DND-41 (cell line): ENCODE measurements around the gene CCDC85A.

ENCODE experiments used
- ATAC-seq: fragments of 200-7000 bp; cut with Tn5 transposase; 3 replicates; pipeline ENCODE4 v1.9.1; 2021; ENCODE audit warnings: low read depth; ENCODE audit not compliant: insufficient read depth
- DNase-seq: peaks from one replicate; pipeline ENCODE4 v3.0.0-alpha.2; 2020
- H2AFZ ChIP-seq: 2 replicates; pipeline ENCODE4 v1.6.0; 2012; ENCODE audit warnings: low read depth, low read length
- H3K27ac ChIP-seq: 2 replicates; pipeline ENCODE4 v1.5.1; 2012; ENCODE audit warnings: low read length, inconsistent platforms
- H3K27me3 ChIP-seq: fragments of 200-600 bp; sonication (generic); 2 replicates; pipeline ENCODE4 v1.6.0; 2012; ENCODE audit warnings: low read length, mild to moderate bottlenecking, inconsistent platforms; ENCODE audit not compliant: insufficient read depth, poor library complexity
- H3K36me3 ChIP-seq: 2 replicates; pipeline ENCODE4 v1.5.1; 2012; ENCODE audit warnings: low read length, inconsistent platforms; ENCODE audit not compliant: insufficient read depth
- H3K4me1 ChIP-seq: 2 replicates; pipeline ENCODE4 v1.5.1; 2012; ENCODE audit warnings: mild to moderate bottlenecking, low read length; ENCODE audit not compliant: insufficient read depth
- H3K4me2 ChIP-seq: 2 replicates; pipeline ENCODE4 v1.6.0; 2012; ENCODE audit warnings: mild to moderate bottlenecking, moderate library complexity, low read length, inconsistent platforms; ENCODE audit not compliant: insufficient read depth
- H3K4me3 ChIP-seq, 2 experiments: fragments of 200-600 bp in 1 of 2; shearing (Covaris generic) in 1 of 2; 2 replicates each; pipeline ENCODE4 v1.5.1; 2012 to 2016; ENCODE audit warnings: inconsistent platforms in 2 of 2, low read length in 2 of 2, mild to moderate bottlenecking in 2 of 2, low read depth in 1 of 2, moderate library complexity in 1 of 2
- H3K79me2 ChIP-seq: 2 replicates; pipeline ENCODE4 v1.6.0; 2012; ENCODE audit warnings: low read length, inconsistent platforms; ENCODE audit not compliant: insufficient read depth
- H3K9ac ChIP-seq: 2 replicates; pipeline ENCODE4 v1.6.0; 2012; ENCODE audit warnings: low read depth, mild to moderate bottlenecking, inconsistent platforms, low read length, moderate library complexity
- H3K9me3 ChIP-seq: 2 replicates; pipeline ENCODE4 v1.5.1; 2012; ENCODE audit warnings: low read length, moderate library complexity, mild to moderate bottlenecking, inconsistent platforms; ENCODE audit not compliant: insufficient read depth, severe bottlenecking
- H4K20me1 ChIP-seq: 2 replicates; pipeline ENCODE4 v1.6.0; 2012; ENCODE audit warnings: low read length; ENCODE audit not compliant: insufficient read depth
- CTCF ChIP-seq: IDR thresholded peaks from 2 replicates; pipeline ENCODE4 v1.5.1; 2012; ENCODE audit warnings: borderline replicate concordance, low read length, moderate library complexity, mild to moderate bottlenecking; ENCODE audit not compliant: poor library complexity, severe bottlenecking; ENCODE audit errors: extremely low read depth
- EZH2 ChIP-seq: IDR thresholded peaks from 3 replicates; pipeline ENCODE4 v1.6.1; 2012; ENCODE audit warnings: borderline replicate concordance, low read depth, mild to moderate bottlenecking, moderate library complexity, low read length, inconsistent platforms; ENCODE audit not compliant: severe bottlenecking

The CCDC85A gene

GRCh38 chr2:56197816-56198215, 14.0 kb downstream of the CCDC85A start:
- no peak for TF ChIP-seq EZH2
- no peak for TF ChIP-seq CTCF
- H3K9ac ChIP-seq: no peak overlapping the region
- no peak overlapping the region for H3K4me3 ChIP-seq
- H3K27ac ChIP-seq: no peak overlapping the region
- no peaks in the 10 kb centered on the region for H3K27me3 ChIP-seq
- H3K36me3 ChIP-seq: no peaks in the 10 kb centered on the region
- H4K20me1 ChIP-seq: no peaks in the 10 kb centered on the region; the same call in 1 of the 2 replicates
- no peak overlapping the region for H3K4me2 ChIP-seq
- no peaks in the 10 kb centered on the region for H3K79me2 ChIP-seq
- DNase-seq (no peak), ATAC-seq (no peak)
- no peaks in the 10 kb centered on the region for H3K4me1 ChIP-seq
- H2AFZ ChIP-seq: no peak overlapping the region
- no peaks in the 10 kb centered on the region for H3K9me3 ChIP-seq

DNA sequence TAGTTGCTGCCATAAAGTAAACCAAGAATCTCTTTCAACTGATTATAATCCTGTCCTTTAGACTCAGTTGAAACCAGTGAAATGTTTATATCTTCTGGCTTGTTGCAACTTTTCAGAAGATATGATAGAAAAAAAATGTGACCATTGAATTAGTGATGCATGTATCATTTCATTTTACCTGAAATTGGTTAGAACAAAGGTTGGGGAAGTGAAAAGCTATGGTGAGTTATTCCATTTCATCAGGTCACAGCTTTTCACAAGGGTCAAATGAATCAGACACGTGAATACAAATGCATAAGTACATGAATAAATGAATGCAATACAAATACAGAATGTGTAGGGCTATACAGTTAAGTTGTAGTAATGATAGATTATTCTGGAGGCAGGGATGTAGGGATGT, 15.1 kb downstream of the CCDC85A start:
- Histone ChIP-seq H3K27ac (no peak overlapping the region), H3K36me3 (no peaks in the 10 kb centered on the region), H4K20me1 (no peaks in the 10 kb centered on the region; the same call in 1 of the 2 replicates), H3K9me3 (no peaks in the 10 kb centered on the region), H3K4me1 (no peaks in the 10 kb centered on the region), H3K9ac (no peak overlapping the region), H3K27me3 (no peaks in the 10 kb centered on the region), H3K4me2 (no peak overlapping the region), H3K79me2 (no peaks in the 10 kb centered on the region), H2AFZ (no peak overlapping the region), H3K4me3 (no peak overlapping the region)
- TF ChIP-seq EZH2: no peak
- no peak for TF ChIP-seq CTCF
- ATAC-seq (no peak), DNase-seq (no peak)

GRCh38 chr2:56199492-56199891, 15.7 kb downstream of the CCDC85A start:
- Histone ChIP-seq H3K9me3 (no peaks in the 10 kb centered on the region), H3K36me3 (no peaks in the 10 kb centered on the region), H2AFZ (no peak overlapping the region), H3K79me2 (no peaks in the 10 kb centered on the region), H3K27ac (no peak overlapping the region), H3K27me3 (no peaks in the 10 kb centered on the region), H3K9ac (no peak overlapping the region), H3K4me2 (no peak overlapping the region), H3K4me3 (no peak overlapping the region), H4K20me1 (no peaks in the 10 kb centered on the region; the same call in 1 of the 2 replicates), H3K4me1 (no peaks in the 10 kb centered on the region)
- DNase-seq (no peak), ATAC-seq (no peak)
- TF ChIP-seq CTCF (no peak), EZH2 (no peak)

DNA sequence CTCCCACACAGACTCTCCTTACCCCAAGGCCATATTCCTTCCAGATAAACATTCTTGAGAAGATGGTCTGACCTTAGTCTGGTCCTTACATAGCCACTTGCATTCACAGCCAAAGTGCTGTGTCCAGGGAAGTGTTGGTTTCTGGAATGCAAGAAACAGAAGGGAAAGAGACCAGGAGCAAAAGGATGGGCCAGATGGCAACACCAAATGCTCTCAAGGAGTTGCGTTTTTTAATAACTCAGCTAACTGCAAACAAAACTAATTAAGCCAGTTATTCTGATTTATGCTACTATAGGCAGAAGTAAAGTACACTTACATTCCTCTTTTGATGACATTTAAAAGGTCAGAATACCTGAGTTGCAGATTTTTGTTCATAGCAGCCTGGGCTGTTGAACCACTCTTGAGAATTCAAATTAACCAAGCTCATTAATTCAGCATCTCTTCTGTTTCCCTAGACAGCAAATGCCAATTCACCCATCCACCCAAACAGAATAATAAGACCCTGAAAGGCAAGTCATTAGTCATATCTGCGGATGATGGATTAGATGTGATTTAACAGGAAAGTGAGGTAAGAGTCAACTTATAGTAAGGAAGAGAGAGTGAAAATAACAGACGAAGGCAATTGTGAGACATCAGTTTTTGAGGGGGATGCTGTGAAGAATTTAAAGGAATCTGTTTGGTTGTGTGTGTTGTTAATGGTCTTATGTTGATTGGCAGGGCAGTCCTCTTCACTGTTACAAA, 18.8 kb downstream of the CCDC85A start:
- H3K79me2 ChIP-seq: no peaks in the 10 kb centered on the region
- no peak for DNase-seq
- no peak overlapping the region for H3K4me2 ChIP-seq

More for the DNA sequence above, 18.8 kb downstream of the CCDC85A start:
- no peaks in the 10 kb centered on the region for H3K9me3 ChIP-seq
- H3K27ac ChIP-seq: no peak overlapping the region
- H3K27me3 ChIP-seq: no peaks in the 10 kb centered on the region
- TF ChIP-seq CTCF (no peak), EZH2 (no peak)
- H3K4me3 ChIP-seq: no peak overlapping the region
- H3K9ac ChIP-seq: no peak overlapping the region
- H3K36me3 ChIP-seq: no peaks in the 10 kb centered on the region
- no peaks in the 10 kb centered on the region; the same call in 1 of the 2 replicates for H4K20me1 ChIP-seq
- H3K4me1 ChIP-seq: no peaks in the 10 kb centered on the region
- ATAC-seq: no peak
- no peak overlapping the region for H2AFZ ChIP-seq
